H9 (cell line): ENCODE data around the gene KCTD17. TPM values are rescaled to one million over a fixed set of nuclear protein-coding genes. Genes with fewer than 3 reads are reported as not detected.

Experiments
- DNase-seq: peaks from one replicate; pipeline ENCODE4 v3.0.0-alpha.2; 2017
- H2AFZ ChIP-seq: one replicate; pipeline ENCODE4 v1.6.1; 2013; ENCODE audit warnings: mild to moderate bottlenecking, low read length, control low read depth, moderate library complexity
- H2AK5ac ChIP-seq: 2 replicates; pipeline ENCODE4 v1.6.1; 2013; ENCODE audit warnings: low read length, control low read depth, mixed read lengths; ENCODE audit not compliant: insufficient read length
- H2BK120ac ChIP-seq: one replicate; pipeline ENCODE4 v1.6.1; 2013; ENCODE audit warnings: low read depth, mild to moderate bottlenecking, low read length, control low read depth, inconsistent platforms; ENCODE audit not compliant: poor library complexity, severe bottlenecking
- H2BK12ac ChIP-seq: 2 replicates; pipeline ENCODE4 v1.6.1; 2013; ENCODE audit warnings: low read length, control low read depth, mixed read lengths, low read depth; ENCODE audit not compliant: insufficient read length
- H2BK15ac ChIP-seq: 2 replicates; pipeline ENCODE4 v1.6.1; 2013; ENCODE audit warnings: low read depth, low read length, control low read depth
- H2BK20ac ChIP-seq: one replicate; pipeline ENCODE4 v1.6.1; 2013; ENCODE audit warnings: low read depth, mild to moderate bottlenecking, low read length, control low read depth, inconsistent platforms; ENCODE audit not compliant: poor library complexity, severe bottlenecking
- H2BK5ac ChIP-seq: 2 replicates; pipeline ENCODE4 v1.6.1; 2013; ENCODE audit warnings: low read length, control low read depth, mixed read lengths; ENCODE audit not compliant: insufficient read length
- H3K14ac ChIP-seq: 2 replicates; pipeline ENCODE4 v1.6.1; 2013; ENCODE audit warnings: low read length, control low read depth; ENCODE audit not compliant: insufficient read depth
- H3K18ac ChIP-seq: 2 replicates; pipeline ENCODE4 v1.6.1; 2013; ENCODE audit warnings: low read depth, mild to moderate bottlenecking, mixed read lengths, low read length, control low read depth; ENCODE audit not compliant: insufficient read length
- H3K23ac ChIP-seq: 2 replicates; pipeline ENCODE4 v1.6.1; 2013; ENCODE audit warnings: low read length, control low read depth, mixed read lengths, low read depth; ENCODE audit not compliant: insufficient read length
- H3K23me2 ChIP-seq: 2 replicates; pipeline ENCODE4 v1.6.1; 2013; ENCODE audit warnings: low read depth, mild to moderate bottlenecking, mixed read lengths, low read length, control low read depth; ENCODE audit not compliant: insufficient read length, poor library complexity, severe bottlenecking
- H3K27ac ChIP-seq: 2 replicates; pipeline ENCODE4 v1.5.1; 2013; ENCODE audit warnings: low read length, control low read depth, mixed read lengths, low read depth; ENCODE audit not compliant: insufficient read length
- H3K27me3 ChIP-seq: 2 replicates; pipeline ENCODE4 v1.6.1; 2013; ENCODE audit warnings: low read length, control low read depth, inconsistent platforms; ENCODE audit not compliant: insufficient read depth
- H3K4ac ChIP-seq: 2 replicates; pipeline ENCODE4 v1.6.1; 2013; ENCODE audit warnings: low read depth, mild to moderate bottlenecking, control low read depth, inconsistent platforms, low read length, moderate library complexity
- H3K4me1 ChIP-seq: 2 replicates; pipeline ENCODE4 v1.6.1; 2013; ENCODE audit warnings: low read length, control low read depth, inconsistent platforms; ENCODE audit not compliant: insufficient read depth
- H3K4me2 ChIP-seq: 2 replicates; pipeline ENCODE4 v1.6.1; 2013; ENCODE audit warnings: low read length, control low read depth, mixed read lengths; ENCODE audit not compliant: insufficient read length, insufficient read depth
- H3K56ac ChIP-seq: 2 replicates; pipeline ENCODE4 v1.6.1; 2013; ENCODE audit warnings: low read depth, mild to moderate bottlenecking, mixed read lengths, low read length, control low read depth; ENCODE audit not compliant: insufficient read length
- H3K79me1 ChIP-seq: 2 replicates; pipeline ENCODE4 v1.6.1; 2013; ENCODE audit warnings: low read depth, mild to moderate bottlenecking, moderate library complexity, low read length, control low read depth, inconsistent platforms; ENCODE audit not compliant: insufficient read depth, poor library complexity, severe bottlenecking
- H3K79me2 ChIP-seq: 2 replicates; pipeline ENCODE4 v1.6.1; 2013; ENCODE audit warnings: low read length, control low read depth, inconsistent platforms; ENCODE audit not compliant: insufficient read depth
- H3K9ac ChIP-seq: 2 replicates; pipeline ENCODE4 v1.6.1; 2013; ENCODE audit warnings: low read length, control low read depth, mixed read lengths; ENCODE audit not compliant: insufficient read length; ENCODE audit errors: extremely low read depth
- H3K9me3 ChIP-seq: one replicate; pipeline ENCODE4 v1.6.1; 2013; ENCODE audit warnings: low read depth, low read length, inconsistent platforms; ENCODE audit not compliant: control insufficient read depth
- H3T11ph ChIP-seq: one replicate; pipeline ENCODE4 v1.6.1; 2013; ENCODE audit warnings: mild to moderate bottlenecking, low read length, control low read depth, inconsistent platforms
- H4K20me1 ChIP-seq: one replicate; pipeline ENCODE4 v1.6.1; 2013; ENCODE audit not compliant: control insufficient read depth, insufficient read length, insufficient read depth
- H4K5ac ChIP-seq: 2 replicates; pipeline ENCODE4 v1.6.1; 2013; ENCODE audit warnings: low read depth, mild to moderate bottlenecking, mixed read lengths, low read length, control low read depth; ENCODE audit not compliant: insufficient read length
- H4K8ac ChIP-seq: replicated peaks from 2 replicates; pipeline ENCODE4 v1.6.1; 2013; ENCODE audit warnings: low read length, control low read depth, mixed read lengths, low read depth; ENCODE audit not compliant: insufficient read length
- H4K91ac ChIP-seq: 2 replicates; pipeline ENCODE4 v1.6.1; 2013; ENCODE audit warnings: low read depth, mild to moderate bottlenecking, moderate library complexity, mixed read lengths, low read length, control low read depth; ENCODE audit not compliant: insufficient read length
- H3K27ac Mint-ChIP-seq, 3 experiments: 2 replicates in 2 of 3; 3 replicates in 1 of 3; pipeline ENCODE4 v1.8.0; 2020 to 2021; ENCODE audit warnings: mixed read lengths in 3 of 3, mild to moderate bottlenecking in 1 of 3, moderate library complexity in 1 of 3
- H3K27me3 Mint-ChIP-seq: 2 replicates; pipeline ENCODE4 v1.8.0; 2021; ENCODE audit warnings: low read depth, mild to moderate bottlenecking, moderate library complexity, mixed read lengths
- H3K36me3 Mint-ChIP-seq, 3 experiments: 2 replicates in 2 of 3; 3 replicates in 1 of 3; pipeline ENCODE4 v1.8.0; 2020 to 2021; ENCODE audit warnings: low read depth in 3 of 3, mixed read lengths in 3 of 3; ENCODE audit not compliant: insufficient read depth in 1 of 3
- H3K4me1 Mint-ChIP-seq, 2 experiments: 2 replicates each; pipeline ENCODE4 v1.8.0; 2020; ENCODE audit warnings: mixed read lengths in 2 of 2
- H3K4me3 Mint-ChIP-seq, 2 experiments: 2 replicates in 1 of 2; 3 replicates in 1 of 2; pipeline ENCODE4 v1.8.0; 2020 to 2021; ENCODE audit warnings: mild to moderate bottlenecking in 2 of 2, mixed read lengths in 2 of 2, moderate library complexity in 1 of 2
- H3K9me3 Mint-ChIP-seq, 2 experiments: 2 replicates in 1 of 2; 3 replicates in 1 of 2; pipeline ENCODE4 v1.8.0; 2020; ENCODE audit warnings: mild to moderate bottlenecking in 2 of 2, mixed read lengths in 2 of 2, moderate library complexity in 1 of 2
- CTCF ChIP-seq: fragments of 200-600 bp; sonication (generic); conservative IDR thresholded peaks from 3 replicates; pipeline ENCODE4 v1.8.0; 2021; ENCODE audit warnings: antibody characterized with exemption, mild to moderate bottlenecking
- WGBS: extraction: QIAGEN DNeasy Blood & Tissue Kit; methylation state at CpG from one replicate; pipeline ENCODE4 v1.1.7; 2013; ENCODE audit warnings: missing lambda C conversion rate, low lambda C conversion rate, mixed read lengths; ENCODE audit not compliant: insufficient read length; ENCODE audit errors: extremely low coverage; 5-methylcytosine and 5-hydroxymethylcytosine counted together
- total RNA-seq: library from RNA; stranded (reverse); gene quantifications from 2 replicates; pipeline ENCODE4 v1.2.1, GENCODE V29; 2021

The KCTD17 gene
- total RNA-seq, 1 experiment from 2014 or later: 34.1 TPM

- H3K18ac ChIP-seq: no peak overlapping the region
- H3K4me1 ChIP-seq: no peaks in the 10 kb centered on the region
- no peaks in the 10 kb centered on the region for H4K20me1 ChIP-seq
- Mint-ChIP-seq H3K4me1 (peaks cover 6 to 18% of the 10 kb centered on the region in 2 experiments), H3K27me3 (peaks cover 40% of the 10 kb centered on the region), H3K9me3 (no peaks in the 10 kb centered on the region; a peak in 1 of 5 replicates), H3K27ac (no peak overlapping the region; a peak in 1 of 7 replicates), H3K36me3 (no peaks in the 10 kb centered on the region), H3K4me3 (no peak overlapping the region)
- H3K9me3 ChIP-seq: no peaks in the 10 kb centered on the region
- no peak overlapping the region for H4K8ac ChIP-seq
- no peak overlapping the region for H2BK5ac ChIP-seq
- H3T11ph ChIP-seq: no peak overlapping the region
- no peak overlapping the region for H4K5ac ChIP-seq
- H3K4me2 ChIP-seq: no peak overlapping the region
- no peak overlapping the region for H3K56ac ChIP-seq
- no peak overlapping the region for H4K91ac ChIP-seq
- H3K23ac ChIP-seq: no peak overlapping the region
- H2BK20ac ChIP-seq: no peak overlapping the region
- no peaks in the 10 kb centered on the region for H3K79me2 ChIP-seq
- H3K9ac ChIP-seq: no peak overlapping the region
- H3K27ac ChIP-seq: no peak overlapping the region
- H2AK5ac ChIP-seq: no peak overlapping the region
- no peak overlapping the region for H2BK15ac ChIP-seq
- no peak for DNase-seq
- no peak overlapping the region for H2AFZ ChIP-seq
- H3K23me2 ChIP-seq: no peaks in the 10 kb centered on the region
- no peak overlapping the region for H2BK120ac ChIP-seq
- no peaks in the 10 kb centered on the region for H3K79me1 ChIP-seq
- no peaks in the 10 kb centered on the region; the same call in 1 of the 2 replicates for H3K27me3 ChIP-seq
- TF ChIP-seq CTCF: no peak
- H2BK12ac ChIP-seq: no peak overlapping the region
- no CpG with 5 or more reads among the region's 6 CpGs for WGBS
- no peak overlapping the region for H3K14ac ChIP-seq
- no peak overlapping the region for H3K4ac ChIP-seq
Observed at GRCh38 chr22:37046589-37046988, 5.0 kb upstream of the KCTD17 start.
